GM13976 (cell line): Measurements from ENCODE around the gene ASB2.

Experiments used
- DNase-seq: peaks from one replicate; pipeline ENCODE4 v3.0.0; 2012; ENCODE audit warnings: low spot score
- in situ Hi-C: fragments of 300-500 bp; cut with MboI; formaldehyde crosslinking; loops from one replicate; pipeline ENCODE4 v1.12.0; 2022; ENCODE audit warnings: low sequenced_read_pairs, mixed read lengths, inconsistent platforms; ENCODE audit not compliant: unreplicated experiment
- TF ChIP-seq, protein P1 (sequence below): IDR thresholded peaks from 2 replicates; pipeline ENCODE4 v1.5.1; 2012; ENCODE audit warnings: borderline replicate concordance, mild to moderate bottlenecking; ENCODE audit not compliant: insufficient read depth; ENCODE audit errors: extremely low read depth, missing control alignments, control extremely low read depth

The ASB2 gene

DNA sequence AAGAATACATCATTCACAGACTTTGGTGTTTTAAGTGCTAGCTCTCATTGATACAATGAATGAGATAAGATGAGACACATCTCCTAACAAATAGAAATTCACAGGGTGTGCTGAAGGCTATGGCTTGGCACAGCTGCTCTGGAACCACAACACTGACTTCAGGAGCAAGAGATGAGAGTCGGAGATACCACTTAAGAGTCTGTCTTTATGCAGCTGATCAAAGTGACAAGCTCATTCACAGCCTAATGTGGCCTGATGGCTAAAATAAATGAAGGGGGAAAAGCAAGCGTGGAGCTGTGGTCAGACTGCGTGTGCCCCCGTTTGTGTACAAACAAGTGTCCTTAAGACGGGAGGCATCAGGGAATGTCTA, 78.9 kb downstream of the ASB2 start:
- no peak for DNase-seq
- TF ChIP-seq, protein P1, sequence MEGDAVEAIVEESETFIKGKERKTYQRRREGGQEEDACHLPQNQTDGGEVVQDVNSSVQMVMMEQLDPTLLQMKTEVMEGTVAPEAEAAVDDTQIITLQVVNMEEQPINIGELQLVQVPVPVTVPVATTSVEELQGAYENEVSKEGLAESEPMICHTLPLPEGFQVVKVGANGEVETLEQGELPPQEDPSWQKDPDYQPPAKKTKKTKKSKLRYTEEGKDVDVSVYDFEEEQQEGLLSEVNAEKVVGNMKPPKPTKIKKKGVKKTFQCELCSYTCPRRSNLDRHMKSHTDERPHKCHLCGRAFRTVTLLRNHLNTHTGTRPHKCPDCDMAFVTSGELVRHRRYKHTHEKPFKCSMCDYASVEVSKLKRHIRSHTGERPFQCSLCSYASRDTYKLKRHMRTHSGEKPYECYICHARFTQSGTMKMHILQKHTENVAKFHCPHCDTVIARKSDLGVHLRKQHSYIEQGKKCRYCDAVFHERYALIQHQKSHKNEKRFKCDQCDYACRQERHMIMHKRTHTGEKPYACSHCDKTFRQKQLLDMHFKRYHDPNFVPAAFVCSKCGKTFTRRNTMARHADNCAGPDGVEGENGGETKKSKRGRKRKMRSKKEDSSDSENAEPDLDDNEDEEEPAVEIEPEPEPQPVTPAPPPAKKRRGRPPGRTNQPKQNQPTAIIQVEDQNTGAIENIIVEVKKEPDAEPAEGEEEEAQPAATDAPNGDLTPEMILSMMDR: no peak
- in situ Hi-C loops: no loop called here

DNA sequence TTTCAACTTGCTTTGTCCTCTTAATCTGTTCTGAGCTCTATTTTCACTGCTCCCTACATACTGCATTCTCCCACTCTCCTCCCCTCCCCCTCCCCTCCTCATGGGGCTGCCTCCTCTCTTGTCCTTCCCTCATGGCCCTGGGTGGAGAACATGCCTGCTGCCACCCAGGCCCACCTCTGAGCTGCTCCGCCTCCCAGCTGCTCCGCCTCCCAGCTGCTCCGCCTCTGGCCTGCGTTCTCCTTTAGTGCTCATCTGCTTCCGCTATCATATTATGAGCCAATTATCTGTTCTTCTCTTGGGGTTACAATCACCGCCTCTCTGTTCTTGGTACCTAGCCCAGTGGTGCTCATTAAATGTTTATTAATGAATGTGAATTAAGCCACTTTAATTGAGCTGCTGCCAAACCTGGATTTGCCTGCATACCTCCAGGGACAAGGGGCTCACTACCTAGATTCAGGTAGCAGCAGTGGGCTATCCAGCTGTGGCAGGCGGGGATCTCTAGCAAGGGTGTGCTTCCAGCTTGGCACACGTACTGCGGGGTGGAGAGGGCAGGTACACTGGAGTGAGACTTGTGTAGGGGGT, 81.3 kb downstream of the ASB2 start:
- in situ Hi-C loops: no loop called here
- DNase-seq: no peak
- TF ChIP-seq, protein P1: no peak

DNA sequence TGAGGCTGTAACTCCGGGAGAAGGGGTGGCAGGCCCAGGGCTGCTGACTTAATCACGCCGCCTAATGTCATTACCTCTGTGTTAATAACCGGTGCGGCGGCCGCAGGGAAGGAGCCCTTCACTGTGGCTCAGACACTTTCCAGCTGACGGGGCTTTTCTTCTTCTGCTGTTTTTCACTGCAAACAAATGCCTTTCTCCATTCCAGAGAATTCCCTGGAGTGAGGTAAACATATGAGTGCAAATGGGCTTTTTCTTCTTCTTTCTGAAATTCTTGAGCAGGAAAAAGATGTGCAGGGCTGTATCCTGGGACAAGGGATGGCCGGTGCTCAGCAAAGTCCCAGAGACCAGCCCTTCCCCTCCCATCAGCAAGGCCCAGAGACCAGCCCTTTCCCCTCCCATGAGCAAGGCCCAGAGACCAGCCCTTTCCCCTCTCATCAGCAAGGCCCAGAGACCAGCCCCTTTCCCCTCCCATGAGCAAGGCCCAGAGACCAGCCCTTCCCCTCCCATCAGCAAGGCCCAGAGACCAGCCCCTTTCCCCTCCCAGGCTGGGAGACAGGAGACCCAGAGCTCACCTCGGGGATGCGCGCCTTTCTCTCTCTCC, 82.6 kb downstream of the ASB2 start:
- no peak for DNase-seq
- TF ChIP-seq, protein P1: no peak
- in situ Hi-C loops: no loop called here

DNA sequence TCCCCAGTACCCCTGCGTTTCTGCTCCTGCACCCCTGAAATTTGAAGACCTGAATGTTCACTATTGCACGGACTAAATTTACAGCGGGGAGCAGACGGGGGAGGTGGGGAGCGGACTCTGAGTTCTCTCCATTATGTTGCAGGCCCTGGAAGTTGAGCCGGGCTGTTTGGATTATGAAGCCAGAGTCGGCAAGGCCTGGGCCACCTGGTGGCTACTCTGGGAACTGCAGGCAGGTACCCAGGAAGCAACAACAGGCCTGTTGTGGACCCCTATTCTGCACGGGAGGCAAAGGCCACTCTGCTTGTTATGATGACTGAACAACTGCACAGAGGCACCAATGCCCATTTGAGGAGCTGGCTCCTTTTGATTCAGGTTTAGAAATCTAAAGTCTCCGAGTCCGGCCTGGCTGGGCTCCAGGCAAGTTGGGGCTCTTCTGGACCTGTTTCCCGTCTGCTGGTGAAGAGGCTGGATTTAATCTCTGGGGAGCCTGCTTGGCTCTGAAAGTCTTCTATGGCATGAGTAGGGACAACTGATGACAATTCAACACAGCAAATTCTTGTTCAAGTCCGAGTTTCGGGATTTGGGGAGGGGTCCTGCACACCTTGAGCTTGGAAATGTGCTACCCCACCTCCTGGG, 83.3 kb downstream of the ASB2 start:
- TF ChIP-seq, protein P1: peak; percentile 92
- peak; percentile 82 for DNase-seq
- in situ Hi-C loops: no loop called here

DNA sequence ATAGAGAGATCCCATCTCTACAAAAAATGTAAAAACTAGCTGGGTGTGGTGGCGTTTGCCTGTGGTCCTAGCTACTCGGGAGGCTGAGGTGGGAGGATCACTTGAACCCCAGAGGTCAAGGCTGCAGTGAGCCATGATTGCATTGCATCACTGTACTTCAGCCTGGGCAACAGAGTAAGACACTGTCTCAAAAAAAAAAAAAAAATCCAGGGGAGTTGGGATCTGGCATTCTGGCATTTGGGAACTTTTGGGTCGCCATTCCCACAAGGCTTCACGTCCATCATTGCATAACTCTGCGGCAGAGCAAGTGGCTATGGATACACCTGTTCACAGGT, 83.9 kb downstream of the ASB2 start:
- no peak for DNase-seq
- TF ChIP-seq, protein P1: no peak
- in situ Hi-C loops: no loop called here

DNA sequence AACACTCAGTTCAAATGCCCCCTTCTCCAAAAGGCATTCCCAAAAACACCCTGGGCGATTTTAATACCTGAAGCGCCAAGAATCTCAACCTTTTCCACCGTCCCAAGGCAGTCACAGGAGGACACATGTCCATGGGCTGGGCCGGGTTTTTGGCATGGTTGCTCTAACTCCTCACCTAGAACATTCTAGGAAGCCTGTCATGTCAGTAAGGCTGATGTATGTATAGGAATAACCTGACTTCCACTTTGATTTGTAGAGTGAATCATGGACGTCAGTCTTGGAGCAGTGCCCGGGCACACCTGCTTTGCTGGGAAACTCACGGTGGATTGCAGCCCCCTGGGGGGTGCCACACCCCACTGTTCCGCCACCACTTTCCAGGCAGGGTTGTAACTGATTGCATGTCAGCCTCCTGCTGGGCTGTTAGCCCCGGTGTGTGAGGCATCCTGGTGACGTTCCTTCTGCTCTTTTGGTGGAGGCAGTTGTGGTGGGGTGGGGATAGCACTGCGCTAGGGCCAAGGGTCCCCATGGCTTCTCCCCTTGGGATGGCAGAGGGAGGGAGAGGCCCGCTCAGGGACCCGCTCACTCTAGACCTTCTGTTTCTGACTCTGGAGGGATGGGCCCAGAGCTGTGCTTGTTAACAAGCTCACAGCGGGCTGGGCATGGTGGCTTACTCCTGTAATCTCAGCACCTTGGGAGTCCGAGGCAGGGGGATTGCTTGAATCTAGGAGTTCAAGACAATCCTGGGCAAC, 84.4 kb downstream of the ASB2 start:
- in situ Hi-C loops: no loop called here
- TF ChIP-seq, protein P1: no peak
- DNase-seq: no peak
